ENCODE results near the gene ELK4. TPM values are rescaled to one million over a fixed set of nuclear protein-coding genes. Genes with fewer than 3 reads are reported as not detected.

The ELK4 gene
- total RNA-seq, 3 donors from 2014 or later: 90.7 to 103 (median 101) TPM

DNA sequence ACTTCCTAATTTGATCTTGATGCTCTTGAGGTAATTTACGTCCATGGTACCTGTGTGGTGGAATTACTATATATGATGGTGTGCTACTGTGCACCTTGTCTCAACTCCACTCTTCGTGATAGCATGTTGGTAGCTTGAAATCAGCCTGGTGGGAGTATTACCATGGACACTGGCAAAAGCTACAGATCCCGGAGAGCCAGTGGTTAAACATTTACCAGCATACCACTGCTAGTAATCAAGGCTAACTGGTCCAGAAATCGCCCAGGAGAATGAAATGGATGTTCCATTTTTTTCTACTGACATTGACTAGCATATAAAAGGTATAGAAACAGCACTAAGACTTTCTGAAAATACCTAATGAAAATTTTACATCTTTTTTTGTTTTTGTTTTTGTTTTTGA lies 30.6 kb downstream of the ELK4 start:
- H3K9me3 Mint-ChIP-seq: no peaks in the 10 kb centered on the region
- DNase-seq (no peak), ATAC-seq (no peak)
- H3K4me1 Mint-ChIP-seq (ENCODE audit: low read depth): peaks cover 25% of the 10 kb centered on the region
- no peak overlapping the region for H3K4me3 Mint-ChIP-seq
- peaks cover 29% of the 10 kb centered on the region for H3K36me3 Mint-ChIP-seq (ENCODE audit: insufficient read depth)
- H3K27me3 Mint-ChIP-seq (ENCODE audit: low read depth): no peaks in the 10 kb centered on the region

GRCh38 chr1:205600085-205600484 lies 31.7 kb downstream of the ELK4 start:
- peaks cover 31% of the 10 kb centered on the region for H3K4me1 Mint-ChIP-seq (ENCODE audit: low read depth)
- ATAC-seq (peak; percentile 92 to 95), DNase-seq (no peak)
- H3K27me3 Mint-ChIP-seq (ENCODE audit: low read depth): no peaks in the 10 kb centered on the region
- H3K9me3 Mint-ChIP-seq: no peaks in the 10 kb centered on the region
- H3K36me3 Mint-ChIP-seq (ENCODE audit: insufficient read depth): peaks cover 31% of the 10 kb centered on the region
- no peak overlapping the region for H3K4me3 Mint-ChIP-seq

- H3K36me3 Mint-ChIP-seq (ENCODE audit: insufficient read depth): peaks cover 30% of the 10 kb centered on the region
- H3K4me3 Mint-ChIP-seq: no peak overlapping the region
- no peaks in the 10 kb centered on the region for H3K9me3 Mint-ChIP-seq
- DNase-seq: no peak
- peaks cover 32% of the 10 kb centered on the region for H3K4me1 Mint-ChIP-seq (ENCODE audit: low read depth)
- no peak for ATAC-seq
- H3K27me3 Mint-ChIP-seq (ENCODE audit: low read depth): no peaks in the 10 kb centered on the region
These were observed 32.2 kb downstream of the ELK4 start for GRCh38 chr1:205599669-205600042.

GRCh38 chr1:205598841-205599668 lies 32.8 kb downstream of the ELK4 start:
- Mint-ChIP-seq H3K36me3 (ENCODE audit: insufficient read depth) (peaks cover 27% of the 10 kb centered on the region), H3K9me3 (no peaks in the 10 kb centered on the region), H3K4me3 (no peak overlapping the region), H3K4me1 (ENCODE audit: low read depth) (peaks cover 32% of the 10 kb centered on the region), H3K27me3 (ENCODE audit: low read depth) (no peaks in the 10 kb centered on the region)
- ATAC-seq: no peak
- DNase-seq: no peak

DNA sequence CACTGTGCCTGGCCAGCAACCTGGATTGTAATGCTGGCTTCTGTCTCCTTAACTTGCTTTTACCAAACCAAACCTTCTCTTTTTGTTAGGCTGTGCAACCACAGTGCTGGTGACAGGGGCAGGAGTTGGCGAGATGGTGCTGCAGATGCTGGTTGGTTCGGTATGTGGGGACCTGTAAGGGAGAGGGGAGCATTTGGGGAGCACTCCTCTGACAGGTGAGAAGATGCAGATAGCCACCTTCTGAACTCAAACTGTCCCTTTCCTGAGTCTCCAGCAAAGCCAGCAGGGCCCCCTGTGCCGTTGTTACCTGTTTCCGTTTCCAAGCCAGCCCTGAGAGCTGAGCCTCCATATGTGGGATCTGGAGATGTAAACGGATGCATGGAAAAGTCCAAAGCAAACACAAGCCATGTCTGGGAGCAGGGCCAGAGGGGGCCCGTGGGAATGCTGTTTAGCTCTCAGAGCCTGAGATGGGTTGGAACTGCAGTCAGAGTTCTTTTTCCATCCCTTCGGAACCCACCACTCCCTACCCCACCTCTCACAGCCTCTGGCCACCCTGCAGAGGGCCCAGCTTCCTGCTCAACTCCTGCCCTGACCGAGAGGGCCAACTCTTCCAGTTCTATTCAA lies 34.0 kb downstream of the ELK4 start:
- Mint-ChIP-seq H3K27me3 (ENCODE audit: low read depth) (no peaks in the 10 kb centered on the region), H3K4me3 (no peak overlapping the region), H3K9me3 (no peaks in the 10 kb centered on the region), H3K36me3 (ENCODE audit: insufficient read depth) (peaks cover 22% of the 10 kb centered on the region), H3K4me1 (ENCODE audit: low read depth) (peaks cover 38% of the 10 kb centered on the region)
- ATAC-seq (no peak), DNase-seq (no peak)

- peaks cover 45% of the 10 kb centered on the region for H3K4me1 Mint-ChIP-seq (ENCODE audit: low read depth)
- no peak for DNase-seq
- no peaks in the 10 kb centered on the region for H3K27me3 Mint-ChIP-seq (ENCODE audit: low read depth)
- ATAC-seq: no peak
- no peak overlapping the region for H3K4me3 Mint-ChIP-seq
- peaks cover 22% of the 10 kb centered on the region for H3K36me3 Mint-ChIP-seq (ENCODE audit: insufficient read depth)
- no peaks in the 10 kb centered on the region for H3K9me3 Mint-ChIP-seq
These were observed 34.9 kb downstream of the ELK4 start for GRCh38 chr1:205596876-205597275.

DNA sequence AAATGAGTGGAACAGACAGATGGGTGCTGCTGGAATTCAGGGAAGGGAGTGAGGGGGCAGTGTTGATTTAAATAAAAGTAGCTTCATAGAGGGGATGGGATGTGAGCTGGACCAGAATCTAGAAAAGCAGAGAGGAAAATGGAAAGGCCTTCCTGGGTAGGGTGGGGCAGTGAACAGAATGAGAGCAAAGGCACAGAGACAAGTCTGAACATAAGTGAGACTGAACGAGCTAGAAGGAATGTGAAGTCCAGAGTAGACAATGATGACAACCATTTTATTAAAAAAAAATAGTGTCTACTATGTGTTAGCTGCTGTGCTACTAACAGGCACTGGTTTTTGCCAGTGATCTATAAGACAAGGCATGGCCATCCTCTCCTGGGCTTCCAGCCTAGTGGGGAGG lies 36.0 kb downstream of the ELK4 start:
- peaks cover 22% of the 10 kb centered on the region for H3K36me3 Mint-ChIP-seq (ENCODE audit: insufficient read depth)
- ATAC-seq (no peak), DNase-seq (no peak)
- H3K9me3 Mint-ChIP-seq: no peaks in the 10 kb centered on the region
- no peaks in the 10 kb centered on the region for H3K27me3 Mint-ChIP-seq (ENCODE audit: low read depth)
- H3K4me3 Mint-ChIP-seq: no peak overlapping the region
- H3K4me1 Mint-ChIP-seq (ENCODE audit: low read depth): peaks cover 52% of the 10 kb centered on the region

DNA sequence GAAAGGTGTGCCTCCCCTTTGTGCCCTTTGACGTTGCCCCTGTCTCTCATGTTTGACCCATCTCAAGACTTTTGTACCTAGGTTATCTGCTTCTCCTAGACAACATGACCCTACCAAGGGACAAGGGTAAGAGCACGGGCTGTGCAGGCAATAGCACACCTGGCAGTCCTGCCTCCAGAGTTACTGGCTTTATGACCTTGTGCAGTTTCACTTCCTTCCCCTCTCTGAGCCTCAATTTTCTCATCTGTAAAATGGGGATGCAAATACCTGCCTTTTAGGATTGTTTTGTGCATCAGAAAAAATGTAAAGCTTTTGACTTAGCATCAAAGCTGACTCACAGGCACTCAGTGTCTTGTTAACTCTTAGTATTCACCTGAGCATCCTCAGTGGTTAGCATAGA lies 36.4 kb downstream of the ELK4 start:
- H3K4me3 Mint-ChIP-seq: no peak overlapping the region
- peaks cover 52% of the 10 kb centered on the region for H3K4me1 Mint-ChIP-seq (ENCODE audit: low read depth)

GRCh38 chr1:205594846-205595245 lies 37.0 kb downstream of the ELK4 start:
- DNase-seq (no peak), ATAC-seq (no peak)
- peaks cover 21% of the 10 kb centered on the region for H3K36me3 Mint-ChIP-seq (ENCODE audit: insufficient read depth)
- peaks cover 46% of the 10 kb centered on the region for H3K4me1 Mint-ChIP-seq (ENCODE audit: low read depth)
- no peaks in the 10 kb centered on the region for H3K27me3 Mint-ChIP-seq (ENCODE audit: low read depth)
- H3K4me3 Mint-ChIP-seq: no peak overlapping the region
- no peaks in the 10 kb centered on the region for H3K9me3 Mint-ChIP-seq

More for the DNA sequence above, 36.4 kb downstream of the ELK4 start:
- ATAC-seq: no peak
- Mint-ChIP-seq H3K9me3 (no peaks in the 10 kb centered on the region), H3K36me3 (ENCODE audit: insufficient read depth) (peaks cover 22% of the 10 kb centered on the region), H3K27me3 (ENCODE audit: low read depth) (no peaks in the 10 kb centered on the region)
- DNase-seq: no peak

- Mint-ChIP-seq H3K9me3 (no peaks in the 10 kb centered on the region), H3K27me3 (ENCODE audit: low read depth) (no peaks in the 10 kb centered on the region), H3K4me3 (no peak overlapping the region), H3K4me1 (ENCODE audit: low read depth) (peaks cover 44% of the 10 kb centered on the region), H3K36me3 (ENCODE audit: insufficient read depth) (peaks cover 17% of the 10 kb centered on the region)
- ATAC-seq: peak in 1 of 2 donors; percentile 4
- DNase-seq: no peak
These were observed 37.8 kb downstream of the ELK4 start for GRCh38 chr1:205593967-205594366.

DNA sequence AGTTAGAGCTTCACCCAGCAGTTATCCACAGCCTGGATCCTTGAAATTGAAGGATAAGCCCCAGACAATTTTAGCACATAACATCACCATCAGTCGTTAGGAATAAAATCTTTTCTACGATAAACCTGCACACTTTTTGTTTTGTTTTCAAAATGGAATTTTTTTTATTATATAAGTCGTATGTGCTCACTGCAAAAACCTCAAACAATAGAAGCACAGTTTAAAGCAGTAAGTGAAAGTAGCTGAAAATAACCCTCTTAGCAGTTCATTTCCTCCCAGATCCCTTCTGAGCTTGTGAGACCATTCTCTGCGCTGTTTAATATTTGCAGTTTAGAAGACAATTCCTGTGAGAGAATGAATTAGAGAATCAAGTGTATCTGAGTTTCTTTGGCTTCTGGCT lies 38.3 kb downstream of the ELK4 start:
- Mint-ChIP-seq H3K9me3 (no peaks in the 10 kb centered on the region), H3K4me1 (ENCODE audit: low read depth) (peaks cover 44% of the 10 kb centered on the region), H3K4me3 (peak overlapping the region; percentile 43), H3K27me3 (ENCODE audit: low read depth) (no peaks in the 10 kb centered on the region), H3K36me3 (ENCODE audit: insufficient read depth) (peaks cover 15% of the 10 kb centered on the region)
- ATAC-seq (peak; percentile 16 to 25), DNase-seq (no peak)

GRCh38 chr1:205592443-205593003 lies 39.3 kb downstream of the ELK4 start:
- H3K4me3 Mint-ChIP-seq: peak overlapping the region; percentile 60
- no peaks in the 10 kb centered on the region for H3K9me3 Mint-ChIP-seq
- peaks cover 10% of the 10 kb centered on the region for H3K36me3 Mint-ChIP-seq (ENCODE audit: insufficient read depth)
- ATAC-seq (no peak), DNase-seq (no peak)
- peaks cover 44% of the 10 kb centered on the region for H3K4me1 Mint-ChIP-seq (ENCODE audit: low read depth)
- no peaks in the 10 kb centered on the region for H3K27me3 Mint-ChIP-seq (ENCODE audit: low read depth)

- H3K4me1 Mint-ChIP-seq (ENCODE audit: low read depth): peaks cover 44% of the 10 kb centered on the region
- H3K36me3 Mint-ChIP-seq (ENCODE audit: insufficient read depth): peaks cover 6% of the 10 kb centered on the region
- H3K27me3 Mint-ChIP-seq (ENCODE audit: low read depth): no peaks in the 10 kb centered on the region
- ATAC-seq: peak; percentile 86 to 87
- DNase-seq: peak; percentile 90
- no peaks in the 10 kb centered on the region for H3K9me3 Mint-ChIP-seq
- peak overlapping the region; percentile 78 for H3K4me3 Mint-ChIP-seq
These were observed 40.1 kb downstream of the ELK4 start for GRCh38 chr1:205591522-205592351.
